Brain pericyte (primary cell): ENCODE results near the gene BRD1.
"Not testable (repeated sequence)": the region's sequence is repeated elsewhere in the genome, so short reads cannot be mapped to it uniquely, and the experiment has no call there.

Experiments used
- DNase-seq: peaks from one replicate; pipeline ENCODE4 v3.0.0-alpha.2; 2012; ENCODE audit warnings: low read depth, low spot score

BRD1 gene

DNA sequence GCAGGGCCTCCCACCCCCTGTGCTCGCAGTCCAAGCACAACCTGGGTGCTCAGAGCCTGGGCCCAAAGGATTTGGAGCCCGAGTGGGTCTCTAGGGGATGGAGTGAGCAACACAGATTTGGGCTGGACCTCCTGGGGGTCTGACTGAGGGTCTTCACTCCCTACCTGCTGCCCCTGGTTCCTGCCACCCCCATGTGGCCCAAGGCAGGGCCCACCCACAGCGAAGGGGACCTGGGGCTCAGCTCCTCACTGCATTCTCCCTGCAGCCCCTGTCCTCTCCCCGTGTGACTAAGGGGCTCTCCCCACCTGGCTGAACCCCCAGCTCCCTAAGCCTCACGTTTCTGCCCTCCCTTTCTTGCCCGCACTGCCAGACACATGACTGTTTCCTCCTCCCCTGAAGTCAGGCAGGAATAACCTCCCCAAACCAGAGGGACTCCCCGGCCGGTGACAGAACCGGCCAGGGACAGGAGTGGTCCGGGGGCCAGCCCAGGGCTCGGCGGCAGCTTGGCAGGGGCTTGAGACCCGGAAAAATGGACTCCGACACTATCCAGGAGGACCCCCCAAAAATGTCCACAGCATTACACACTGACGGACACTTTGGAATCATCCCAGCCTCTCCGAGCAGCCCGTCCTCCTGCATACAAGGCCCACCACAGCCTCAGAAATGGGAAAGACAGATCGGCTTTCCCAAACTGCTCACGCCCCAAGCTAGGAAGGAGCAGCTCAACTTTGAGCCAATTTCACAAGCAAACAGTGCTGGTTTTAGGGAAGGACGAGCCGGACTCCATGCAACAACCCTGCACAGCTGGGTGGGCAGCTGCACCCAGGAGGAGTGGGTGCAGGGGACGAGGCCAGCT is 57.8 kb downstream of the BRD1 start:
- no peak for DNase-seq

DNA sequence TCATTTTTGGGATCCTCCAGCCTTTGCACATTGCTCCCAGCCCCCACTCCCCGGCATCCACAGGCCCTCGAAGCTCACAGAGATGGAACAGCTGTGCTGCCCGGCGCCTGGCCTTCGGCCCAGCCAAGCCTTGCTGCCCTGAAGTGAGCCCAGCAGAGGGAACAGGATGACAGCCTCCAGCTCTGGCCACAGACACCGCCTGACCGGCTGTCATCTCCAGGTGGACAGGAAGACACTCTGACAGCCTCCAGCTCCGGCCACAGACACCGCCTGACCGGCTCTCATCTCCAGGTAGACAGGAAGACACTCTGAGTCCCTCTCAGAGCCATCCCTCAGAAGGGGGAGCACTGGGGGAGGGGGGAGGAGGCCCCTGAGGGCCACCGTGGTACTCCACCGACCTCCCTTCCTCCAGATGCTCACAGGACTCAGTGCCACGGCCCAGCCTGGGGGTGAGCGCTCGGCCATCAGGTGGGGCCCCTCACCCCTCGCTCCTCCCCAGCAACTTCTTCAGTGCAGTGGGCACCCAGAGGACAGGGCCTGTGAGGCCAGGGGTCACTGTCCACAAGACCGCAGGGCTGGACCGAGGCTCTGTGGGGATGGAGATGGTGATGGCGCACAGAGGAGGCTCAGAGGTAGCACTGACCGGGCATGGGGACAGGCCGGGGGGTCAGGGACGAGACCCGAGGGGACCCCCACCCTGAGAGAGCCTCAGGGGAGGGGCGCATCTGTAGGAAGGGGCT is 58.6 kb downstream of the BRD1 start:
- no peak for DNase-seq

DNA sequence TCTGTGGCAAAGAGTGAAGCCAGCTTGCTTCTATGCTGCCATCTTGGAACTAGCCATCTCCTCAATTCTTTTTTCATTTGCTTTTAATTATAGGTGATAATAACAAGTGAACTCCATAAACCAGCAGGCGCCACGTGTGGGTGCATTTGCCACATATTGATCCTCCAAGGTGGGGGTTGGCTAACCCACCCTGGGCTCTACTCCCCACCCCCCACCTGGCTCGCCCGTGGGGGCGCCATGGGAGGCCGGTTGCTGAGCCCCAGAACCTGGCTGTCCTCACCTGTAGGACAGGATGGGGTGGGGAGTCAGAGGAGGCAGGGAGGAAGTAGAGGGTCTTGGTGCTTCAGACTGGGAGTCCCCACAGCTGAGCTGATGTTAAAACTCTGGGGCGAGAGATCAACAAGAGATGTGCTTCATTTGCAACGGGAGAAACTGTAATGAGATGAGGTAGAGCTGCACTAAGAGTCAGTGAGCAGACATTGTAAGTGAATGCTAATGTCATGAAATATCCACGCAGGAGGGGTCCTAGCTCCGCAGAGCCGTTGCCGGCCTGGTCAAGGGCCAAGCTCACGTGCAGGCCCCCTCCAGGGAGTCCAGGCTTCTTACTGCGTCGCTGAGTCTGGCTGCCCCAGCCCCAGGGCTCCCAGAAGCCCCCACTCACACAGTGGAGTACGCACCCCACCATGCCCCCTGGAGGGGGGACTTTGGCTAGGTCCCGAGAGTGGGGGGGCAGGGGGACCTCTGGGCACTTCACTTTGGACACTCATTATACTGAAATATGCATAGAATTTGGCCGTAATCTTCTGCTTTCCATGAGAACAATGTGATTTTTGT is 59.4 kb downstream of the BRD1 start:
- DNase-seq = no peak

DNA sequence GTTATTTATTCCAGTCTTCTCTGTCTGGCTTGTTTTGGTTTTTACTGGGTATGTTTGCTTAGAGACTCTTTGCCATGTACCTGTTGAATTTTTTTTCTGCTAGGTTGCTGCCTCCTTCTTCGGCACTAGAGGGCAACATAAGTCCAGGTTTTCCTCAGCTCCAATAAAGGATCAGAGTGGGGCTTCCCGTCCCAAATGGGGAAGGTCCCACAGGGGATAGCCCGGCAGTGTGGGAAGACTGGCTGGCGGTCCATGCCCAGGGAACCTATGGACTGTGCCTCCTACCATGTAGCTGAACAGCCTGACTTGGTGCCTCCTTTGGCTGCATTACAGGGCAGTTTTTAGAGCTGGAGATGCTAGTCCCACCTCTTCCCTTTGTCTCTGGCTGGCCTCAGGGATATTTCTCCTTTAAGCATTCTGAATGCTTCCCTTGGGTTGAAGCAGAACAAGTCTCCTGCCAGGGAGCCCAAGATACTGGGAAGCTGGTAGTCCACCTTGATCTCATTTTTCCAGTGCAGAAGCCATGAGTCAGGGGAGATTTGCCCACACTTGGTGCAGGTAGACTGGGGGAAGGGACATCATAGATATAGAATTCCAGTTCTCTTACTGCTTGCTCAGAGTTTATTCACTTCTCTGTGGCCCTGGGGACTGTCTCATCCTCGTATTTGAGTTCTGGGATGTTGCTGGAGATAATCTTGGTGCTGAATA is 60.2 kb downstream of the BRD1 start:
- DNase-seq = no peak

DNA sequence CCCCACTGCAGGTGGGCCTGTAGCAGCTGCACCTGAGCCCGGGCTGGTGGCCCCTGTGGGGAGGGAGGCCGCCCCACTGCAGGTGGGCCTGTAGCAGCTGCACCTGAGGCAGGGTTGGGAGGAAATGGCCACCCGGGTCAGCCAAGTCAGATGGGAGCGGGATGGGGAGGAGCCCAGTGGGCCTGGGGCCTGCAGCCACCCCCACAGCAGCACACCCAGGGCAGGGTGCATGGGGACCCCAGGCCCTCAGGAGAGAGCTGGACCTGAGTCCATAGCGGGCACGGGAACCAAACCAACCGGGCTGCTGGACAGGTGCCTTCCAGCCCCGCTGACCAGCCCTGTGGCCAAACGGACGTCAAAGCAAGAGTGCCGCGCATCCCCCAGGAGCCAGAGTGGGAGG is 61.7 kb downstream of the BRD1 start:
- no peak for DNase-seq

DNA sequence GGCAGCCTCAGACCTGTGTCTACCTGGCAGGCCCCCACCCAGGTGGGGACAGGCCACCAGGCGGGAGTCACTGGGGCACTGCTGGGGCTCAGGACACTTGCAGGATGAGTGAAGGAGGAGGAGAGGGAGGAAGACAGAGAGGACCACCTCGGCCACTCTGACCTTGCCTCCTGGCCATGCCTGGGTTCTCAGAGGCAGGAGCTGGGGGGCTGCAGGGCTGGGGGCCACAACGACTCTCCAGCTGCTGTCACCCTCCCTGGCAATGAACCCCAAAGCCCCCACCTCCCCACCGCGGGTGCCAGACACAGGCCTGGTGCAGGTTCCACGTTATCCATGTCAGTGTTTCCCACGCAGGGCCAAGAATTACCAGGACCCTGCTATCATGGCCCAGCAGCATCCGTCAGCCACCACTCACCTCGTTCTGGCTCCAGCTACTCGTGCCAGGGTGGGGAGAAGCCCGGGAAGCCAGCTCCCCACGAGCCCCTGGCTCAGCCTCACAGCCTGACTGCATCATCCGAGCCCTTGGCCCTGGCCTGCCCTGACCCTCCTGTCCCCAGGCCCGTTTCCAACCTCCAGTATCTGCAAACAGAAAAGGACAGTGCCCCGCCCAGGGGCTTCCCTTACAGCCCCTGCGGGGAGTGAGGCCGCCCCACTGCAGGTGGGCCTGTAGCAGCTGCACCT is 62.4 kb downstream of the BRD1 start:
- DNase-seq = no peak

DNA sequence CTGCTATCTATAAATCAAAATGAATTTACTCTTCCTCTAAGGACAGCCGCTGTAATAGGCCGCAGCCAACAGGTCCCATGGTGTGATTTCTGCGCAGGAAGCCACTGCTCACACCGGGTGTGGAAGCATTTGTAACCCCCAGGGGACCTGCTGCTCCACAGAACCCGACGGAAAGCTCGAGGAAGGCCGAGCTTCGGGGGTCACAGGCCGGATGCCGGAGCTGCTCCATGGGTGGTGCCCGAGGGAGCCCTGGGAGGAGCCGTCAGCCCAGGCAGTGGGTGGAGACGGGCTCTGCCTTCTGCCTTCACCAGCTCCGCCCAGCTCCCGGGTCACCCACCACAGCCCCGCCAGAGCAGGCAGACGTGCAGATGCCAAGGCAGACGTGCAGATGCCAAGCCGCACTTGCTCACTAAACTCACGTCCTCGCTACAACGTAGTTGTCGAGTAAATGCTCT is 63.5 kb downstream of the BRD1 start:
- no peak for DNase-seq

DNA sequence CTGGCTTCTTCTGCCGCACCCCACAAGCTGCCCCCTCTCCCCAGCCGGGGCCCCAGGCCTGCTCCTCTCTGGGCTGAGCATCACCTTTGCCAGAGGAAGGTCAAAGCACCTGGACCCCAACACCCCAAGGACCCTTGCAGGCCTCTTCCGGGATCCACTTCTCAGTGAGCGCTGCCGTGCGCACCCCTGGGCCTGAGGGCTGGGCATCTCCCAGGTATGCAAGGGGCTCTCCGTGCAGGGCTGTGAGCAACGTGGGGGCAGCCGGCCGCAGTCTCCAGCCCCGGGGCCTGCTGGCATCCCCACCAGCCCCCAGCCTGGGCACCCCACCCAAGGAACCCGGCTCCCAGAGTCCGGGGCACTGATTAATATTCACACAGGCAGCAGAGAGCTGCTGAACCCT is 64.0 kb downstream of the BRD1 start:
- no peak for DNase-seq

DNA sequence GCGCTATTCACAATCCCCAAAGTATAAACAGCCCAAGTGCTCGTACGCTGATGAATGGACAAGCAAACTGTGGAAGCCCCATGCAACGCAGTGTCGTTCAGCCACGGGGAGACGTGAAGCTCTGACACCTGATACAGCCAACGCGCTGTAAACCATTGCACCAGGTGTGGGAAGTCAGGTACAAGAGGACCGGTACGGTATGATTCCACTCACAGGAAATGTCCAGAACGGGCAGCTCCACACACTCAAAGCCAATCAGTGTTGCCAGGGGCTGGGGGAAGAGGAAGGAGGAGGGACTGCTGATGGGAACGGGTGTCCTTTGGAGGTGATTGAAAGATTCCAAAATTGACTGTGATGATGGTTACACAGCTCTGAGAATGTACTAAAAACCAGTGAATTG is 64.5 kb downstream of the BRD1 start:
- DNase-seq = no peak

DNA sequence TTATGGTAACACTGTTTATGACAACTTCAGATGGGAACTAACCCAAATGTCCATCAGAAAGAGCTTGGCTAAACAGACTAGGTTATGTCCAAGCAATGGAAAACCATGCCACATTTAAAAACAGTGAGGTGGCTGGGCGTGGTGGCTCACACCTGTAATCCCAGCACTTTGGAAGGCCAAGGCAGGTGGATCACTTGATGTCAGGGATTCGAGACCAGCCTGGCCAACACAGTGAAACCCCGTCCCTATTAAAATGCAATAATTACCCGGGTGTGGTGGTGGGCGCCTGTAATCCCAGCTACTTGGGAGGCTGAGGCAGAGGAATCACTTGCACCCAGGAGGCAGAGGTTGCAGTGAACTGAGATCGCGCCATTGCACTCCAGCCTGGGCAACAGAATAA is 65.1 kb downstream of the BRD1 start:
- DNase-seq = not testable (repeated sequence)

DNA sequence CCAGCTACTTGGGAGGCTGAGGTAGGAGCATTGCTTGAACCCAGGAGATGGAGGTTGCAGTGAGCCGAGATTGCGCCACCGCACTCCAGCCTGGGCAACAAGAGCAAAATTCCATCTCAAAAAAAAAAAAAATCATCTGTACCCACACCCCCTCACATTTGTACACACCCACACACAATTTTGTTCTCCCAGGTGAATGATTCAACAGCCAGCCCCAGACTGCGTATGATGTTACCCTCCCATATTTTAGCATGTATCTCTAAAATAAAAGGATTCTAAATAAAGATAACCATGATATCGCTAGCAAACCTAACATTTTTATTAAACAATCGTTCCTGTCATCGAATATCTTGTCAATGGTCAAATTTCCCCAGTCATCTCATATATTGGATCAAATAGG is 65.8 kb downstream of the BRD1 start:
- no peak for DNase-seq

DNA sequence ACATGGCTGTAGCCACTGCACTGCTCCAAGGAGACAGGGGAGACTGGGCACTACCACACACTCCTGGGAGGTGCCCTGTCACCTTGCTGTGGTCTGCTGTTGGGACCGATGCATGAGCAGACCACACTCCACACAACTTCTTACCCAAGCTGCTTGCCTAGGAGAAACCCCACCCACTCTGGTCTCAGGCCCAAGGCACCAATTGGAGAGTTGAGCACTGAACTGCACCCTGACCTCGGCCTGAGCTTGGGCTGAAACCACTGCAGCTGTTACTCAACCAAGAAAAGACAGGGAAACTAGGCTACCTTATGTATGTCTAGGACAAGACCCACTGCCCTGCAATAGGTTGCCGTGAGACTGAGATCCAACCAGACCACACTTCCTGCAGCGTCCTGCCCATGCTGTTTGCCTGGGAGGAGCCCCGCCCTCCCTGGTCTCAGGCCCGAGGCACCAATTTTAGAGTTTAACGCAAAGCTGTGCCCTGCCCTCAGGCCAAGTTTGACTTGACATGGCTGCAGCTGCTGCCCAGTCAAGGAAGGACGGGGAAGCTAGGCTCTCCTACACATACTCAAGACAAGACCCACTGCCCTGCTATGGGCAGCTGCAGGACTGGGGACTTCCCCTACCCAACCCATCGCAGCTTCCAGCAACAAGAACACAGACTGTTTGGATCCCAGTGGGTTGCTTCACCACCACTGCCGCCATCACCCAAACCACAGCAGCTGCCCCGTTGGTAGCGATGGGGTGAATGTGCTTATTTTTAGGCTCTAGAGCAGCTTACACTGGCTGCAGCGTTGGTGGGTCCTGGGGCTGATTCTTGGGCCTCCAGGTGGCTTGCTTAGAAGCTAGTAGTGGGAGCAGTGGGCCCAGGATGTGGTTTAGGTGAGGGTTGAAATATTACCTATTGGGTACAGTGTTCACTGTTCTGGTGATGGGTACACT is 66.8 kb downstream of the BRD1 start:
- DNase-seq = no peak

DNA sequence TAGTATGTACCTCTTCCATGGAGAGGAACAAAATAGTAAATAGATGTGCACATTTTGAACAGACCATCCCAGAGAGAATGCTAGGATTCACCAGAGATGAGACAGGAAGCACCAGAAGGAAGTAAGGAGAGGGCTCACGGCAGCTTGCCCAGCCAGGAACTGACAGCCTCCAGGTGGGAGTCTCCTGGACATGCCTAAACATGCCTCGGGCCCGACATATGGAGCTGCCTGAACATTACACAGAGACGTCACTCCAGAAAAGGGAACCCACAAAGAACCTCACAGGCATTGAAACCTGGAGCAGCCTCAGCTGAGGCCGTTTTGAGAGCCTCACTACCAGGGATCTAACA is 67.4 kb downstream of the BRD1 start:
- no peak for DNase-seq

DNA sequence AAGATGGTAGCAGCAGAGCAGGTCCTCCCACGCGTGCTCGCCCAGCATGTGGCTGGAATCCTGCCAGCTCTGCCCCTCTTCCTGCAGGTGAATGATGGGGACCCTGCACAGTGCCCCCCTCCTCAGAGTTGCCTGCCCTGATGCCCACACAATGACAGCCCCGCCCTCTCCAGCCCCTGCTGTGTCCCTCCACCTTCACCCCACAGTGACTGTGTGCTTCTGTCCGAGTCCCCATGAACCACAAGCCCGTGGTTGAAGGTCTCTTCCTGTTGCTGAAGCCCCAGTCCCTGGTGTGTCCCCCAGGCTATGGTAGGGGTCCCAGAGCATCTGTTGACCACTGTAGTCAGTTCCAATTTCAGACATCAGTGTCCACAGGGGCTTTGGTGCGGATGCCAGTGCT is 71.0 kb downstream of the BRD1 start:
- DNase-seq = no peak

DNA sequence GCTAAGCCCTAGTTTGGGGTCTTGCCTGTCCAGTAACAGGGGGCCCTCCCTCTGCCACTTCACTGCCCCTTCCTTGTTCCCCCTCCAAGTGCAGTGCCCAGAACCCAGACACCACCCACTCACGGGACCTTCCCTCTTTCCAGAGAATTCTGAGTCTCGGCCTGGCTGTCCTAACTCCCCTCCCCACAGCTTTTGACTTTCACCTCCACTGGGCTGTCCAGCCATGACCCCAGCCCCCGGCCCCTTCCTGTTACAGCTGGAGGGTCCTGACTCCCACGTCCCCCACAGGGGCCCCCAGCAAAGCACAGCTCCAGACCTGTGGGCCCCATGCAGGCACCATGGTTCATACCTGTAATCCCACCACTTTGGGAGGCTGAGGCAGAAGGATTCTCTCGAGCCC is 71.5 kb downstream of the BRD1 start:
- no peak for DNase-seq

DNA sequence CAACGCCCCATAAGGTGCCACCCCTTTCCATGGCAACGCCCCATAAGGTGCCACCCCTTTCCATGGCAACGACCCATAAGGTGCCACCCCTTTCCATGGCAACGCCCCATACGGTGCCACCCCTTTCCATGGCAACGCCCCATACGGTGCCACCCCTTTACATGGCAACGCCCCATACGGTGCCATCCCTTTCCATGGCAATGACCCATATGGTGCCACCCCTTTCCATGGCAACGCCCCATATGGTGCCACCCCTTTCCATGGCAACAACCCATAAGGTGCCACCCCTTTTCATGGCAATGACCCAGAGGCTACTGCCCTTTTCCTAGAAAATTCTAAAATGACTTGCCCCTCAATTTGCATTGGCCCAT is 72.1 kb downstream of the BRD1 start:
- no peak for DNase-seq

DNA sequence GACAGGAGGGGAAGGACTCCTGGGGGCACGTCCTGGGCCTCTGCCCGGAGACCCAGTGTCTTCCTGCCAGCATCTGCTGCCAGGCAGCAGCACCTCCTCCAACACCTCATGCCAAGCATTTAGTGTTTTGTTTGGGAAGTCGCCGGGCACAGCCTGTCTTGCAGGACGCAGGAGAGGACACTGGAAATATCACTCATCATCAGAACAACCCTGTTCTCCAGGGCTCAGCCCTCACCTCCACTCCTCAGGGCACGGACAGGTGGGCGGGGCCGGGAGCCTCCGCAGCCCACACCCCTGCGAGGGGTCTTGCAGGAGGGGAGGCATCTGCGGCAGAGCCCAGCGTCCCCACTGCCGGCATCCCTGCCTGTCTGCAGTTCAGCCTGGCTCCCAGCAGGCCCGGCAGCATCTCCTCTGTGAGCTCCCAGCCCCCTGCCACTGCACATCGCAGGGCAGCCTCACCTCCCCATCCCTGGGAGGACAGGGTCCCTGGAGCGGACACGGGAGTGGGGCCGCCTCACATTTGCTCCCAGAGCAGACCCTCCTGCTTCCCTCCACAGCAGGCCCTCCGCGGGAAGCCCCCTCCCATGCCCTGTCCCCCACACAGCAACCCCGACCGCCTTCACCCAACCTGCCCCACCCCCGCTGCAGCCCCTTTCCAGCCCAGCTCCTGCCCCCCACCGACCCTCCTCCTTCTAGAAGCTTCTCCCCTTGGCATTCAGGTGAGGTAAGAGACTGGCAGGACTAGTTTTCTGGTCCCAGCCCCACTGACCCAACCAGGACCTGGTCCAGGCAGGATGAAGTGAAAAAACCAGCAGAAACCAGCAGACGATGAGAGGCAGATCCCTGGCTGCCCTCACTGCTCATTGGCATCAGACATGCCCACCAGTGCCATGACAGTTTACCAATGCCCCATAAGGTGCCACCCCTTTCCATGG is 72.7 kb downstream of the BRD1 start:
- DNase-seq = no peak

DNA sequence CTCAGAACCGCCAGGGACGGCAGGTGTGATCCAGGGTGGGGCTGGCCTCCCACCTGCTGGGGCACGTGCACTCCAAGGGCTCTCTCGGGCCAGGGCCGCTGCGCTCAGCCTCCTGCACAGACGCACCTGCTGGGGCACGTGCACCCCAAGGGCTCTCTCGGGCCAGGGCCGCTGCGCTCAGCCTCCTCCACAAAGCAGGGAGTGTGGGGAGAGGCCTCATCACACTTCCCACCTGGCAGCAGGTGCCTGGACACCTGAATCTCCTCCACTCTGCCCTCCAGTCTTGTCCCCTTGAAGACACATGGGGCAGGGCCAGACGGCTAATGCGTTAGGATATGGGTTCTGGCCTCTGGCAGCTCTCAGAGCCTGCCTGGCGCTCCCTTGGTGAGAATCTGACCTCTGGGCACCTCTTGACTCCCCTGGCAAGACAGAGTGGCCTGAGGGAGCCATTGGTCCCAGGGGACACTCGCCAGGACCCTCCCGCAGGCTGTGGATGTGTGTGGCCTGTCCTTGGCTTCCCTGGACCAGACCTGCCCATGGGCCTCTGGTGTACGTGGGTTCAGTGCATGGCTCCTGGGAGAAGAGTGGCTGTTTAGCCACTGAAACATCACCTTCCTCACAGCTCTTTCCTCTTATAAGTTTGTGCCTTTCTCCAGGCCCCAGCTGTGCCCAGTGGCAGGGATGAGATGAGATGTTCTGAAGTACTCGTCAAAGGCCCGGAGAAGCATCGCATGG is 73.5 kb downstream of the BRD1 start:
- DNase-seq = no peak
